T-helper 22 cell (primary cell): ENCODE results near the gene NEU1.
"Not testable (repeated sequence)": the region's sequence is repeated elsewhere in the genome, so short reads cannot be mapped to it uniquely, and the experiment has no call there.

ENCODE experiments used
- DNase-seq: peaks from one replicate; pipeline ENCODE4 v3.0.0-alpha.2; 2020; ENCODE audit warnings: low read depth

Gene NEU1

GRCh38 chr6:31817929-31818511, 44.6 kb downstream of the NEU1 start:
- DNase-seq, result not testable (repeated sequence)

GRCh38 chr6:31817133-31817928, 45.3 kb downstream of the NEU1 start:
- not testable (repeated sequence) for DNase-seq

GRCh38 chr6:31815025-31815838, 47.4 kb downstream of the NEU1 start, which contains the start of the genes HSPA1A and HSPA1L:
HSPA1A (plus strand) TSS chr6:31815543; CDS start chr6:31815757, 214 bp downstream.
HSPA1L (minus strand) TSS chr6:31815283; CDS start chr6:31811972, 3,311 bp downstream.
- DNase-seq, result peak; percentile 58

- DNase-seq, result peak; percentile 75
Measured at GRCh38 chr6:31814677-31815024, 48.0 kb downstream of the NEU1 start.

GRCh38 chr6:31813465-31813849, 49.2 kb downstream of the NEU1 start:
- no peak for DNase-seq

- DNase-seq, result no peak
Measured at GRCh38 chr6:31811645-31812044, 51.0 kb downstream of the NEU1 start.

GRCh38 chr6:31808599-31808998, 54.0 kb downstream of the NEU1 start:
- not testable (repeated sequence) for DNase-seq
